Left ventricle myocardium inferior (tissue), 1 donor: ENCODE results near the gene NCAPG. TPM values are rescaled to one million over a fixed set of nuclear protein-coding genes. Genes with fewer than 3 reads are reported as not detected.

Source experiments
- total RNA-seq: library from RNA; stranded (reverse); fragmentation: NEBNext Ultra II Directional; extraction: Animal tissue kit (Norgen Biotek cat#: 25700); gene quantifications from one replicate; pipeline ENCODE4 v1.2.1, GENCODE V29; 2021
- donor health status: DM: no; HTN: yes; CAD: no; lungs with severe emphysema.

The NCAPG gene
- total RNA-seq, 1 donor from 2014 or later: 0.38 TPM

Other genes with a start within 250 kb of the NCAPG start
- 52.7 TPM for gene LAP3, start 233.8 kb upstream of the NCAPG start, total RNA-seq
- gene MED28, start 196.3 kb upstream of the NCAPG start, total RNA-seq: 18.1 TPM
- gene FAM184B, start 29.4 kb upstream of the NCAPG start, total RNA-seq: not detected
- gene DCAF16, start 222 bp upstream of the NCAPG start, total RNA-seq: 14.5 TPM
- 5.3 TPM for gene LCORL, start 210.8 kb downstream of the NCAPG start, total RNA-seq